DMS153 treated with DMSO at 0.1 percent for 48 hours (cell line): ENCODE results near the gene EPB41L3.
"Not testable (repeated sequence)": the region's sequence is repeated elsewhere in the genome, so short reads cannot be mapped to it uniquely, and the experiment has no call there.

Experiments used
- DNase-seq: peaks from one replicate; lab custom pipeline; 2025; ENCODE audit not compliant: unreplicated experiment; lab: John Stamatoyannopoulos, UW

EPB41L3 gene

DNA sequence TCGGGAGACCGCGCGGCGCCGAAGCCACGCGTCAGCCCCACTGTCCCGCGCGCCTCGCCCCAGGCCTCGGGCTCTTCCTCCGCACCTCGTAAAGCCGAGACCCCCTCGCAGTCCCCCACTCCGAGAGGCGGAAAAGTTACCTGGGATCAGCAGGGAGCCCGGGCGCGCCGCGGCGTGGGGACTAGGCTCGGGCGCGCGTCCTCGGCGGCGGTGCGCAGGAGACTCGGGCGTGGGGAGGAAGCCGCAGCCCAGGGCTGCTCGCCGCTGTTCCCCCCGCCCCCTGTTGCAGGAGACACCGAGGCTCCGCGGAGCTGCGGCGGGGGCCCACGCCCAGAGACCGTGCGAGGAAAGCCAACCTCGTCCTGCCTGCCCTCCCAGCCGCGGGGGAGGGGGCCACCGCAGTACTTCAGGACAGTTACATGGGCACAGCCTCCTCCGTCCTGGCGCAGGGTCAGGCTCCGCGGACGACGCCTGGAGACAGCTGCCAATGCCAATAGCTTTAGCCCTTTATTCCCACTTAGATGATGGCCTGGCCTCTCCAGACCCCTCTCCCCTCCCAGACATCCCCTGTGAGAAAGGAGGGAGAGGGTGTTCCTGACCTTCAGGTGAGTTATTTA lies at the start of gene EPB41L3:
Gene EPB41L3 (minus strand): TSS at position 225 of the 617 bp plus-strand sequence. CDS start 54,814 bp downstream, outside the sequence.
- DNase-seq: no peak

- DNase-seq: no peak
Measured at GRCh38 chr18:5588529-5588928, 44.7 kb upstream of the EPB41L3 start.

- no peak for DNase-seq
Measured at GRCh38 chr18:5585653-5586052, 41.9 kb upstream of the EPB41L3 start.

DNA sequence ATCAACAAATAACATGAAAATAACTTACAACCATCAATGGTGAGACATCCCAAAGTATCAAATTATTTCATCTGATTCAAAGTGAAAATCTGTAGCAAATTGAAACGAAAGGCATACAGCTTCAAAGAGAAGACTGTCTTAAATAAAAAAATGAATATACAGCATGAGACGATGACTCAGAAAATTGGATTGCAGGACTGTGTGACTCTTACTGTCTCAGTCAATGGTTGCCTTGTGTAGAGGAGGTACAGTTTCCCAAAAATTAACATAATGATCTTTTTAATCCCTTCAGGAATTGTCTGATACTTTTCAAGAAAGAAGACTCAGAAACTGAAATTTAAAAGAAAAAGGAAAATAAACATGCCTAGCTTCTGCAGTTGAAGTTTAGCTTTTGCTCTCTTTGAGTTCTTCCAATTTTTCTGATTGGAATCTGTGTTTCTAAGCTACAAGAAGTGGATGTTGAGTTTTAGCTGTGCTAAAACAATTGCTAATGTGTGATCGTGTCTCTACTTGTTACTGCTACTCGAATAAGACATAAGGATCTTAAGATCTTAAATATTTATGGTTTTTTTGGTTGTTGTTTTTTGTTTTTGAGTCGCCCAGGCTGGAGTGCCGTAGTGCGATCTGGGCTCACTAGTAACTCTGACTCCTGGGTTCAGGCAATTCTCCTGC lies 41.1 kb upstream of the EPB41L3 start:
- no peak for DNase-seq

DNA sequence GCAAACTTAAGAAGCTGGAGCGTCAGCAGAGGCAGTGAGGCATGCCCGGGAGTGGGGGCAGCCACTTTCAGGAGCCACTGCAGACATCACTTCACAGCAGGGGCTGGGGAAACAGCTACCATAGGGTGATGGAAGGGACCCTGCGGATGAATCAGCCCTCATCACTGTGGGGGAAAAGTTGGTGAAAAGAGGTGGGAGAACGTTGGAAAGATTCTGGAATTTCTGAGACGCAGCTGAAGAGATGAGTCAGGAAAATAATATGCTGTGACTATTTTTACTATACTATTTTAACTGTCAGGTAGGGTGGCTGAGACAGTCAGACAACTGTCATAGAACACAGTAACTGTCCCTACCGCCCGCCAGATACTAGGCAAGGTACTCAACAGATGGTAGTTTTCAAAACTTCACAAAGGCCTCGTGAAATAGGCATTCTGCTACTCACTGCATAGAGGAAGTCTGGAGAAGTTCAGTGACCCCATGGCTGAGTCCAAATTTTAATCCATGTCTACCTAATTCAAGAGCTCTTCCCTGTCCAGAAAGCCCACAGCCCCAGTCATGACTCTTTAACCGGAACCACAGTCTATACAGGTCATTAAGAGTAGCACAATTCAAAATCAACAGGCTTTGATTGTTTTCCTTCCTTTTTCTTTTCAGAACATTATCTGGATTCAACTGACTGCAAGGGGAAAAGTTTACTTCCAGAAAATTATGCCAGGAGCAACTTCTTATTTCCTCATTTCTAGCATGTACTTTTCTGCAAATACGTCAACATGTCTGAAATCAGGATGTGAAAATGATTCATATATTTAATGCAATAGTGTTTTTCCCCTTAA lies 39.3 kb upstream of the EPB41L3 start:
- no peak for DNase-seq

- DNase-seq: no peak
Measured at GRCh38 chr18:5582076-5582475, 38.3 kb upstream of the EPB41L3 start.

DNA sequence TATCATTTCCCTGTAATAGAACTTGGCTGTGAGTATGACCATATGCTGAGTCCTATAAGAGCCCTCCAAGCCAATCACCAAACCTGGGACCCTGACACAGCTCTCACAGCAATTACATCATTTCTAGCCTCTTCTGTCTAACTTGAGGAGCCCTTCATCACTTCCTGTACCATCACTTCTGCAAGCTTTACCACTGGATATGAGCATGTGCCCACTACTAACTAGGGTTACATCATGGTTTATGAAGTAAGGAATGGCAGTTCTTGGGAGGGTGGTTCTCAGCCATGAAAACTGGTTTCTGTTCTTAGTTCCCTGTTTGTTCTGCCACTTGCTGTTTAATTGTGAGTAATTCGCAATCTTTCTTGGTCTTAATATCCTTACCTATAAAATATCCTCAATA lies 31.0 kb upstream of the EPB41L3 start:
- DNase-seq: no peak

- no peak for DNase-seq
Measured at GRCh38 chr18:5571666-5572065, 27.9 kb upstream of the EPB41L3 start.

GRCh38 chr18:5570613-5571012 lies 26.8 kb upstream of the EPB41L3 start:
- DNase-seq: not testable (repeated sequence)

DNA sequence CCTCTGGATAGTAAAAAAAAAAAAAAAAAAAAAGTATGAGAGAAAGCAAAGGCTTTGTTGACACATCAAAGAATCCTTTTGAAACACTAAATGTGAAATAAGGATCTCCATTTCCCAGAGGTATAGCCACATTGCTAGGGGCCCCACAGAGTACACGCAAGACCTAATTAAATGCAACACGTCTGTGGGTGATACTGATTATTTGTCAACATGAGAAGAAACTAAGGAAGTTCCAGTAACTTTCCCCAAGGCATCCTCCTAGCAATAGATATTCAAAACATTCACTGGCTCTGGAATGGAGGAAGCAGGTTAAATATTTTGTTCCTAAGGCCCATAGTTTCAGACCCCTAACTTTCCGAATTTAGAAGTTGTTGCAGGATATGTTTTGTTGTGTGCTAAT lies 24.6 kb upstream of the EPB41L3 start:
- DNase-seq: no peak

GRCh38 chr18:5558851-5559250 lies 15.1 kb upstream of the EPB41L3 start:
- no peak for DNase-seq

DNA sequence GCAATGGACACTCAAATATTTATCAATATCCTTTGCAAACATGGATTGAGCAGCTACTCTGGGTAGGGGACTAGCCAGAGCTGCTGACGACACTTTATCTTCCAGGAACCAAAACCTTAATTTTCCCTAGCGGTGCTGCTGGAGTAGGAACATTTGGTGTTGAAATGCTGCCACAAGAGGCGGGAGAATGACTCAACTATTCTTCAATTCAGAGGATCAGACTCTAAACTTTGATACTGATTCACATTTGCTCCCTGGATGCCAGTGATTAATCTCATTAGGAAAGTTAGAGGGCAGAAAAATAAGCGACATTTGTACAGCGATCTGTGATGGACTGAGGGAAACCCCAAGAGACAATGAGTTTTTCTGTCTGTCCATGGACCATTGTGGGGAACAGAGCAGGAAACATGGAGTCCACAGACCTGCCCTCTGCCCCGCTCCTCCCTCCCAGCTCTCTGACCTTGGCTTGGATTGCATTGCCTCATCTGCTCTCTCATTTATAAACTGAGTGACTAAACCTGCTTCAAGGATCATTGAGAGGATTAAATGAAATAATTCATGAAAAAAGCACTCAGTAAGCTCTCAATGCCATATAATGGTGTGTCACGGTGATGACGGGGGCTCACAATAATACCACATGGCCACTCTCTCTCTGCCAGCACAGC lies 12.6 kb upstream of the EPB41L3 start:
- DNase-seq: no peak

DNA sequence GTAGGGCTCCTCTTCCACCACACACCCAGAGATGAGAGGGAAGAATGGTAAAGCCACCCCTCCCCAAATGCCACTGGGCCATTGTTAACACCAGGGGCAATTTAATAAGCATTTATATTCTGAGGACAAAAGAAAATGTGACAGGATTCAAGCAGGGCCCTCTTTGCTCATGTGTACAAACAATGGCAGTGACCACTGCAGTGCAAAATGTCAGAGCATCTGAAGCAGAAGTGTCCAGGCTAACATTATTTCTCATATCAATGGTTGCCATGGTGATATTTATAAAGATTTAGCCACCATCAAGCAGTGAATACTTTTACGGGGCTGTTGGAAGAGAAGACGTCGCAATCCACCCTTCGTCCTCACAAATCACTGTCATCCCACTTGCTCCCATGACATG lies 10.8 kb upstream of the EPB41L3 start:
- DNase-seq: no peak

- no peak for DNase-seq
Measured at GRCh38 chr18:5546660-5547059, 2.9 kb upstream of the EPB41L3 start.

DNA sequence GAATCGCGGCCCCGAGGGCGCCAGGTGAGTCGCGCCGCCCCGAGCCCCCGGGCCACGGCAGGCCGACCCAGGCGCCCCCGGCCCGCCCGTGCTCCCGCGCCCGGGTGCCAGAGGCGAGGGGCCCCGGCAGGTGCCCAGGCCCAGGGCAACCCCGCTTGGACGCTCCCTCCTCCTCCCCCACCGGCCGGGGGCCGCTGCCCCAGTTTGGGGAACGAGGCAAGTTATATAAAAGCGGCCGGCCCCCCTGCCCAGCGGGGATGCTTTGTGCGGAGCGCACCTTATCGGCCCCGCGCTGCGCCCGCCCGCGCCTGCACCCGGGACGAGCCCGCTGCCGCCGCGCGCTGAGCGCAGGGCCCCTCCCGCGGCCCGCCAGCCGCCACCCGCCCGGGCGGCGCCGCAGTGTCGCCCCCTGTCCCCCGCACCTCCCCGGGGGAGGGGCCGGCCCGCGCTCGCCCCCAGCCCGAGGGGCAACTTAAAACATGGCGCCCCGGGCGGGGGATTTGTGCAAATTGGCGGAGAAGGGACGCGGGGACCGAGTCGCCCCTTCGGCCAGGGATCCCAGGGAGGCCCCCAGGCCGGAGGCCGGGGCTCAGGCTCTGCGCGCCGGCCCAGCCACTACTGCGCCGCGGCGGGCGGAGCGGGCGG lies 639 bp downstream of the EPB41L3 start:
- DNase-seq: no peak

DNA sequence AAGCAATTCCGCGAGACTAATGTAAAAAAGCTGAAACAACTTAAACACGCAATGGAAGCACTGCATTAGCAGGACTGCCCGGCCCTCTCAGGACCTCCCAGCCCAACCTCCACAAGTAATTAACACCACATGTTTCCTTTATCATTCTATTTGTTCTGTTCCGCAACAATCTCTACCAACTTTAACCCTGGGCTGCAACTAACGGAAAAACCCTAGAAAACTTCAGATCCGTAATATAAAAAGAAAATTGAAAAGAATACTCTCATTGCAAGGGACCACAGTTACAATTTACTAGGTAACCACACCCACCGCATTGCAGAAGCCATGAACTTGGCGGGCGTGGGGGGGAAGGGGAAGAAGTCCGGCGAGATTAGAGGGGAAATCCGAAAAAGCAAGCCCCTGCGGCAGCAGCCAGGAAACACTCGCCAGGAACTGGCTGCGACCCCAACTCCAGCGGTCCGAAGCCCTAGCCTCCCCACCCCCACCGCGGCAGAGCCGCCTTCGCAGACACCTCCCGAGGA lies 1.2 kb downstream of the EPB41L3 start:
- DNase-seq: no peak

- DNase-seq: no peak
Measured at GRCh38 chr18:5541644-5542043, 2.2 kb downstream of the EPB41L3 start.

GRCh38 chr18:5539391-5539790 lies 4.4 kb downstream of the EPB41L3 start:
- DNase-seq: no peak

DNA sequence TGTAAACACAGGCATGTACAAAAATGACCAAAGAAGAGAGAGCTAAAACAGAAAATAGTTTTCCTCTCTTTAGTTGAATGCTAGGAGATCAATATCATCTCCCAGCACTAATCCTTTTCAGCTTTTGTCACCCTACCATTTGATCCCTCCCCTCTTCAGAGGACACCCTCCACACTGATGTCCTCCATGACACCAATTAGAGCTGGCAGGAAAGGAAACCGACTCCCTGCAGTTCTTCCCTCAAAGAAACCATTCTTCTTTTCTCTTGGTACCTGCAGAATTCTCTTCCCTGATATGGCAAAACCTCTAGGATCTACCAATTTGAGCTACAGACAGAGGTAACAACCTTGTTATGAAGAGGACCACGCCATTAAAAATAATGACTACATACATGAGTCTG lies 5.3 kb downstream of the EPB41L3 start:
- DNase-seq: no peak

GRCh38 chr18:5537860-5538259 lies 5.9 kb downstream of the EPB41L3 start:
- no peak for DNase-seq

DNA sequence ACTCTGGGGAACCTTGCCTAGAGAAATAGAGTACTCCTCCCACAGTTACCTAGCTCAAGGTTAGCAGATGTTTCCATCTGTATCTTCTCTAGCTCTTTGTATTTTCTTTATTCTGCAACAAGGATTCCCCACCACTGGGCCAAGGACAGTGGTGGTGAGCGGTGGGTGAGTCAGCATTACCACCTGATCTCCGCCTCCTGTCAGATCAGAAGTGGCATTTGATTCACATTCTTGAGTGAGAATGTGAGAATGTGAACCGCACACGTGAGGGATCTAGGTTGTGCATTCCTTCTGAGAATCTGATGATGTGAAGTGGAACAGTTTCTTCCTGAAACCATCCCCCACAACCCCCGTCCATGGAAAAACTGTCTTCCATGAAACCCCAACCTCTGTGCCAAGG lies 9.0 kb downstream of the EPB41L3 start:
- no peak for DNase-seq
